NCI-H1105 treated with DMSO at 0.1 percent for 48 hours (cell line): Measurements from ENCODE around the gene HEPHL1.
"Not testable (repeated sequence)": the region's sequence is repeated elsewhere in the genome, so short reads cannot be mapped to it uniquely, and the experiment has no call there.

Experiments used
- DNase-seq: peaks from one replicate; lab custom pipeline; 2025; lab: John Stamatoyannopoulos, UW

HEPHL1 gene

GRCh38 chr11:94020777-94021481 is at the start of gene HEPHL1:
Gene HEPHL1 (plus strand): TSS chr11:94021354. CDS start chr11:94021369, 15 bp downstream.
- DNase-seq, result no peak

DNA sequence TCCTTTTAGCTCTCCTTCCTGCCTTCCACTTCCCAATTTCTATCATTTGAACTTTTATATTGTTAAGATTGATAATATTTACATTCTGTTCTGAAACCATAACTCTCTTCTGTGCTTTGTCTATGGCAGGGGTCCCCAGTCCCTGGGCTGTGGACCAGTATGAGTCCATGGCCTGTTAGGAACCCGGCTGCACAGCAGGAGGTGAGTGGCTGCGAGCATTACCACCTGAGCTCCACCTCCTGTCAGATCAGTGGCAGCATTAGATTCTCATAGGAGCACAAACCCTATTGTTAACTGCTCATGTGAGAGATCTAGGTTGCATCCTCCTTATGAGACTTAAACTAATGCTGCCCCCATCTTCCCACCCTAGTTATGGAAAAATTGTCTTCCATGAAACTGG is 48.4 kb upstream of the HEPHL1 start:
- DNase-seq, result no peak

GRCh38 chr11:93973322-93974051 is 47.7 kb upstream of the HEPHL1 start:
- DNase-seq, result not testable (repeated sequence)

- no peak for DNase-seq
Measured at GRCh38 chr11:93974759-93975158, 46.4 kb upstream of the HEPHL1 start.

GRCh38 chr11:93976577-93977254 is 44.4 kb upstream of the HEPHL1 start:
- not testable (repeated sequence) for DNase-seq

DNA sequence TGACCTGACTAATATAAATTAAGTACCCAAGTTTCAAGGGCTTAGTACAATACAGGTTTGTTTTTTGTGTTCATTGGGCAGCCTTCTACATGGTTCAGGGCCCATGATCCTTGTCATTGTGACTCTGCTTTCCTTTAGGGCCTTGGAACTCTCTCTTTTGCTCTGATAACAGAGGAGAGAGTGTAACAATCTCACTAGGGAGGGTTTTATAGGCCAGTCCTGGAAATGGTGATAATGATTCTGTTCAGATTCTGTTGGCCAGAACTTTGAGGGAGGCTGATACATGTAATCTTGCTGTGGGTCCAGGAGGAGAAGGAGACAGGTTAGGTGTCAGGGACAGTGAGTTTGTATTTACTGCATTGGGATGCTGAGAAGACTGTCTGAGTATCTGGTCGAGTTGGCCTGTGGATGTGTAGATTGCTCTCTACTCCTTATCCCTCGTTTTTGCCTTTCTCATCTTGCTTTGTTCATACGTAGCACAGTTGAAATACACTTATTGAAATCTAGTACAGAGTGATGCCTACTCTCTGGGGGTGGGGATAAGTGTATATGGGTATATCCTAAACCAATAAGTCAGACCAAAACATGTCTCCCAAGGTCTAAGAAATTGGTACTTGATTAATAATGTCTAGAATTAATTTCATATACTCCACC is 37.5 kb upstream of the HEPHL1 start:
- no peak for DNase-seq

- DNase-seq, result no peak
Measured at GRCh38 chr11:93984196-93984567, 37.0 kb upstream of the HEPHL1 start.

DNA sequence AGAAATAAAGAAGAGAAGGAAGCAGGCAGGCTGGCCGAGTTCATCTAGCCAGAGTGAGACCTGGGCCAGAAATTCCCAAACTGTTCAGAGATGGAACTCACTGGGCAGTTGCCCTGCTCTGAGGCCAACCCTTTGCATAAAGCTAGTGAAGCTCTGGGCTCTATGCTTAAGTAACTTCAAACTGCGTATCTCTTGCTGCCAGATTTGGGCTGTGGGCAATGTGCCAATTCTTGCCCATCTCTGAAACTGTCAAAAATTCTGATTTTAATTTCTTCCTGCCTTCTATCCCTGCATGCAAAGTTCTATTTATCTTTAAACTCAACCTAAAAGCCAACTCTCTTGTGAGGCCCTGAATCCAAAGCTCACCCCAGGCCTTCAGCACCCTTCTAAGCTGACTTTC is 36.2 kb upstream of the HEPHL1 start:
- DNase-seq, result no peak

- peak; percentile 23 for DNase-seq
Measured at GRCh38 chr11:93986716-93987115, 34.4 kb upstream of the HEPHL1 start.

GRCh38 chr11:93988455-93988854 is 32.7 kb upstream of the HEPHL1 start:
- DNase-seq, result no peak

- DNase-seq, result no peak
Measured at GRCh38 chr11:93988912-93989311, 32.2 kb upstream of the HEPHL1 start.

DNA sequence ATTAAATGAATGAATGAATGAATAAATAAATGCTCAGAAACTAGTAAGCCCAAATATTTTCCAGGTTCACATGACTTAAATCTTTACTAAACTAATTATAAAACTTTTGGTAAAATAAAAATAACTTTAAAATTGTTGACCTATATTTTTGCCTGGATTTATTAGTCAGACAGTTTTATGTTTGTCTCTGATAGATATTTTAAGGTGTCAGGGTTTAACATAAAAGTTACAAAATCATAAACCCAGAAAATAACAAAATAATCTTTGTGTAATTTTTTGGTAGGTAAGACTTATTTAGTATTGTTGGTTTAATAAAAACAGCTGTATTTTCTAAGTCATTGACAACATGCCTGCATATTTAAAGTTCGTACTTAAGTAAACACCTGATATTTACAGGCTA is 27.4 kb upstream of the HEPHL1 start:
- no peak for DNase-seq

GRCh38 chr11:93997741-93998140 is 23.4 kb upstream of the HEPHL1 start:
- no peak for DNase-seq

GRCh38 chr11:94000659-94001058 is 20.5 kb upstream of the HEPHL1 start:
- DNase-seq, result no peak

- DNase-seq, result no peak
Measured at GRCh38 chr11:94002226-94002625, 18.9 kb upstream of the HEPHL1 start.

- DNase-seq, result no peak
Measured at GRCh38 chr11:94007426-94007825, 13.7 kb upstream of the HEPHL1 start.

DNA sequence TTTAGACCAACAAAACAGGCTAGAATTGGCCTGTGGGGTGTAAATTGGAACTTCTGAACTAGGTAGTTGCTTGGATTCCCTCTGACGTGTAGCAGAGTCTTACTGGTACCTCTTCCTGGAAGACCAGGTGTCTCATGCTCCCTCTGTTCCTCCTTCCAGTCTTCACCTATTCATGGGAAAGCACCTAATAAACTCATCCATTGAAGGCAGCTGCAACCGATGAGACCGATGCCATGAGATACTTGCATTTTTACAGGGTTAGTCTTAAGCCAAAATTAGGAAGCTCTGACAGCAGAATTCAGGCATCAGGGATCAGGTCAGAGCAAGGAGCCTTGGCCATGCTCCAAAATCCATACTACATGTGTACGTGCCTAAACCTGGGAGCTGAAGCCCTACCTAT is 13.2 kb upstream of the HEPHL1 start:
- no peak for DNase-seq

DNA sequence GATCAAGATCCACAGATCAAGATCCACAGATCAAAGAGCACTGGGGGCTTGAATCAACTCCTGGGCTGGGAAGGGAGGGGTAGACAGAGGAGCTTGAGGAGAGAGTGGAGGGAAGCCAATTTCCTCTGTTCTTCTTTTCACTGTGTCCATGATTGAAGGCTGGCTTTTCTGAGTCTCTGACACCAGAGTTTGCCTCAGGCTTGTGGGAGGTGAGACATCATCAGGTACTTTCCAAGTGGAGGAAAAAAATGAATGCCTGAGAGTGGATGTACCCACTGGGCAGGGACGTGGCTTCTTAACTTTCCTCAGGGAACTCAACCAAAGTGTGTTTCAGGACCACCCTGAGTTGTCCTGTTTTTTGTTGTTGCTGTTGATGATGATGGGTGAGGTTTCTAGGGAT is 11.0 kb upstream of the HEPHL1 start:
- DNase-seq, result no peak

DNA sequence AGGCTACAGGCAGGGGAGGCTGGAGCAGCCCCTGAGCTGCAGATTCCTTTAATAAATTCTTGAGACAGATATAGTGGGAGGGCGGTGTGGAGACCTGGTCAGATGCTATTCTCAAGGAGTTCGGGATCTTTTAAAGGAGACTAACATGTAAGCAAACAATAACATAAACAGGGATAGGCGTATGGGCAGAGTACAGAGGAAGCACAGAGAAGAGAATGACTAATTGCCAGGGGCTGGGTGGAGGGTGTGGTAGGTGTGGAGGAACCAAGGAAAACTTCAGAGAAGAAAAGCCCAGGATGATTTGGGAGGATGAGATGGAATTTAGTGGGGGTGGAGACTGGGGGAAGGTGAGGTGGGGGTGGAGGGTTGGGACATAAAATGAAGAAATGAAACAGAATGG is 9.7 kb upstream of the HEPHL1 start:
- no peak for DNase-seq

- DNase-seq, result no peak
Measured at GRCh38 chr11:94017446-94017845, 3.7 kb upstream of the HEPHL1 start.

DNA sequence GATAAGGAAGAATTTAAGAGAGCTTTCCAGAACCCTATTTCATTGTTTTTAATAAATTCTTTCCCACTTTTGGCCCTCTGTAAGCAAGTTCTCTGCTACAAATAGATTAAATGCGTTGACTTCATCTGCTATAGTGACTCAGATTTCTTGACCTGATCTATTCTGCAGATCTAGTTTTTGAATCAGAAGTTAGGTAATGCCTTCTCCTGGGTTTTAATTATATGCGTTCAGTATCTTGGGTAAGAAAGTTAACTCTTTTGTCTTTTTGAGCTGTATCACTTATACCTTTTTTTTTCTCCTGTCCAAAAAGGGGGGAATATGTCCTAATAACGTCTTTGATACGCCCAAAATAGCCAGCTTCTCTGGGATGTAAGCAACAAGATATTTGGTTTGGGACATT is 2.4 kb upstream of the HEPHL1 start:
- no peak for DNase-seq

DNA sequence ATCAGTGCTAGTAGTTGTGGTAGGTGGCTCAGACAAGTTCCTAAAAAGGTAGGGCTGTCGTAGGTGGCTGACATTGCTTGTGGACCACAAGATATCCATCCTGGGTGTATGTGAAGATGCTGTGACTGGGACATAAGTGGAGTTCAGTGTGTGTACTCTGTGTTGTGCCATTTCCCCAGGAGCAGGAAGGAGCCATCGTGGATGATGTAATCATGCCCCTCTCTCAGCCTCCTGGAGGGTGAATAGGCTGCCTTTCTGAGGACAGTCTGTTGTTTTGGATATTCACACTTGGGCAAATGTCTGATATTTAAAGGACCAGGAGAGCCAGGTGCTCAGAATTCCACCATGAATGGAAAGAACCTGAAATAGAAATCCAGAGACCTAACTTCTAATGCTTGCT is 2.7 kb downstream of the HEPHL1 start:
- no peak for DNase-seq

DNA sequence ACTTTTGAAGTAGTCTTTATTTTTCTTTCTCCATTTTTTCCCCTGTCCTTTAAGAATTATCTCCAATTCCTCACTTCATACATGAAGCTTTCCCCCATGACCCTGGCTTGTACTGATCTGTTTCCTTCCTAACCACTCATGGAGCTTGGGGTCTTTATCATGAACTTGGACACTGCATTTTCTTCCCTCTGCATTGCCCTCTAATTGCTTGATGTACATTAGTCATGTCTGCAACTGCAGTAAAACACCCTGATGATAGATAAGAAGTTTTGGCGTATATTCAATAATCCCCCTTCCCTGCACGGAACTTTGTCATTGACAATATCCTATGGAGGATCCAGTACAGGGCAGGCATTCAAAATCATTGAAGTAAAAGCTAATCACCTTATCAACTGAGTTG is 3.4 kb downstream of the HEPHL1 start:
- no peak for DNase-seq
